ENCODE measurements around the gene TRABD2B.

DNA sequence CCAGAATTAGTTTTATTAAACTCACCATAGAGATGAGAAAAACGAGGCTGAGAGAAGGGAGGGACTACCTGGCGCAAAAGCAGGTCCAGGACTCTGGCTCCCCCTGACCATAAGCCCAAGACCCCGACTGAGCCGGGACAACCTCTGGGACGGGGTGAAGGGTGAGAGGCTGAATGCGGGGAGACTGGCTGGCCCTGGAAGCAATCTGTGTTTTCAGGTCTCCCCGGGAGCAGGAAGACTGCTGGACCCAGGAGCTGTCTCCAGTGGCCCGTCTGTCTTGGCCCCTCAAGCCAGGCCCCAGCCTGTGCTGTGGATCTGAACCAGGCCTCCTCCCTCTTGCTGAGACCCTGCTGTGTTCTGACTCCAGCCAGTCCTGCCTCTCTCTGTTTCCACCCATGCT, 240.8 kb downstream of the TRABD2B start:
- TF ChIP-seq, protein P1, sequence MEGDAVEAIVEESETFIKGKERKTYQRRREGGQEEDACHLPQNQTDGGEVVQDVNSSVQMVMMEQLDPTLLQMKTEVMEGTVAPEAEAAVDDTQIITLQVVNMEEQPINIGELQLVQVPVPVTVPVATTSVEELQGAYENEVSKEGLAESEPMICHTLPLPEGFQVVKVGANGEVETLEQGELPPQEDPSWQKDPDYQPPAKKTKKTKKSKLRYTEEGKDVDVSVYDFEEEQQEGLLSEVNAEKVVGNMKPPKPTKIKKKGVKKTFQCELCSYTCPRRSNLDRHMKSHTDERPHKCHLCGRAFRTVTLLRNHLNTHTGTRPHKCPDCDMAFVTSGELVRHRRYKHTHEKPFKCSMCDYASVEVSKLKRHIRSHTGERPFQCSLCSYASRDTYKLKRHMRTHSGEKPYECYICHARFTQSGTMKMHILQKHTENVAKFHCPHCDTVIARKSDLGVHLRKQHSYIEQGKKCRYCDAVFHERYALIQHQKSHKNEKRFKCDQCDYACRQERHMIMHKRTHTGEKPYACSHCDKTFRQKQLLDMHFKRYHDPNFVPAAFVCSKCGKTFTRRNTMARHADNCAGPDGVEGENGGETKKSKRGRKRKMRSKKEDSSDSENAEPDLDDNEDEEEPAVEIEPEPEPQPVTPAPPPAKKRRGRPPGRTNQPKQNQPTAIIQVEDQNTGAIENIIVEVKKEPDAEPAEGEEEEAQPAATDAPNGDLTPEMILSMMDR (IDR thresholded peaks at IDR 0.05), result no peak
- TF ChIP-seq POLR2AphosphoS5 (IDR thresholded peaks at IDR 0.05), result no peak
- TF ChIP-seq POLR2A (IDR thresholded peaks at IDR 0.05), result no peak
- TF ChIP-seq EP300 (IDR thresholded peaks at IDR 0.05), result no peak

Data from upper lobe of left lung (tissue), 4 donors.